Activated naive CD8-positive, alpha-beta T cell (primary cell): ENCODE measurements around the gene ARSA.

ENCODE experiments used
- H3K27ac Mint-ChIP-seq: one replicate; pipeline ENCODE4 v1.8.0; 2021; ENCODE audit warnings: mixed read lengths
- H3K27me3 Mint-ChIP-seq: one replicate; pipeline ENCODE4 v1.8.0; 2021; ENCODE audit warnings: mixed read lengths
- H3K36me3 Mint-ChIP-seq: one replicate; pipeline ENCODE4 v1.8.0; 2021; ENCODE audit warnings: mixed read lengths
- H3K4me1 Mint-ChIP-seq: one replicate; pipeline ENCODE4 v1.8.0; 2021; ENCODE audit warnings: low read depth, mixed read lengths
- H3K4me3 Mint-ChIP-seq: one replicate; pipeline ENCODE4 v1.8.0; 2021; ENCODE audit warnings: mild to moderate bottlenecking, mixed read lengths
- H3K9me3 Mint-ChIP-seq: one replicate; pipeline ENCODE4 v1.8.0; 2021; ENCODE audit warnings: low read depth, mixed read lengths

The ARSA gene

GRCh38 chr22:50605002-50605612 is 22.8 kb downstream of the ARSA start:
- H3K36me3 Mint-ChIP-seq = no peaks in the 10 kb centered on the region
- H3K4me3 Mint-ChIP-seq = no peak overlapping the region
- peaks cover 17% of the 10 kb centered on the region for H3K27me3 Mint-ChIP-seq
- H3K4me1 Mint-ChIP-seq = peaks cover 11% of the 10 kb centered on the region
- H3K9me3 Mint-ChIP-seq = no peaks in the 10 kb centered on the region
- no peak overlapping the region for H3K27ac Mint-ChIP-seq

GRCh38 chr22:50604256-50605001 is 23.5 kb downstream of the ARSA start:
- Mint-ChIP-seq H3K4me1 (peaks cover 15% of the 10 kb centered on the region), H3K27me3 (peaks cover 21% of the 10 kb centered on the region), H3K9me3 (no peaks in the 10 kb centered on the region), H3K27ac (no peak overlapping the region), H3K4me3 (no peak overlapping the region), H3K36me3 (no peaks in the 10 kb centered on the region)

GRCh38 chr22:50603511-50604255 is 24.3 kb downstream of the ARSA start:
- Mint-ChIP-seq H3K36me3 (no peaks in the 10 kb centered on the region), H3K9me3 (no peaks in the 10 kb centered on the region)

GRCh38 chr22:50602338-50602700 is 25.6 kb downstream of the ARSA start:
- Mint-ChIP-seq H3K27ac (no peak overlapping the region), H3K27me3 (peaks cover 20% of the 10 kb centered on the region), H3K9me3 (no peaks in the 10 kb centered on the region)

More at GRCh38 chr22:50603511-50604255, 24.3 kb downstream of the ARSA start:
- peaks cover 21% of the 10 kb centered on the region for H3K27me3 Mint-ChIP-seq
- no peak overlapping the region for H3K27ac Mint-ChIP-seq
- H3K4me1 Mint-ChIP-seq = peaks cover 15% of the 10 kb centered on the region
- H3K4me3 Mint-ChIP-seq = no peak overlapping the region

GRCh38 chr22:50601669-50602337 is 26.1 kb downstream of the ARSA start:
- no peaks in the 10 kb centered on the region for H3K9me3 Mint-ChIP-seq

More at GRCh38 chr22:50602338-50602700, 25.6 kb downstream of the ARSA start:
- Mint-ChIP-seq H3K4me3 (peak overlapping the region; percentile 77), H3K36me3 (peaks cover 2% of the 10 kb centered on the region), H3K4me1 (peaks cover 15% of the 10 kb centered on the region)

GRCh38 chr22:50600967-50601668 is 26.8 kb downstream of the ARSA start:
- peaks cover 19% of the 10 kb centered on the region for H3K27me3 Mint-ChIP-seq
- H3K27ac Mint-ChIP-seq = no peak overlapping the region
- H3K4me3 Mint-ChIP-seq = peak overlapping the region; percentile 77
- peaks cover 15% of the 10 kb centered on the region for H3K4me1 Mint-ChIP-seq
- H3K36me3 Mint-ChIP-seq = peaks cover 8% of the 10 kb centered on the region
- H3K9me3 Mint-ChIP-seq = no peaks in the 10 kb centered on the region

More at GRCh38 chr22:50601669-50602337, 26.1 kb downstream of the ARSA start:
- Mint-ChIP-seq H3K27ac (no peak overlapping the region), H3K27me3 (peaks cover 19% of the 10 kb centered on the region), H3K4me1 (peaks cover 15% of the 10 kb centered on the region), H3K4me3 (peak overlapping the region; percentile 77), H3K36me3 (peaks cover 5% of the 10 kb centered on the region)

GRCh38 chr22:50600538-50600937 is 27.4 kb downstream of the ARSA start, which contains the start of gene MAPK8IP2:
Gene MAPK8IP2, plus strand, starts transcription at chr22:50600793. Its CDS starts 26 bp downstream, at chr22:50600819.
- Mint-ChIP-seq H3K27me3 (peaks cover 19% of the 10 kb centered on the region), H3K4me3 (peak within 1 kb of the TSS; percentile 77), H3K9me3 (no peaks in the 10 kb centered on the region), H3K36me3 (peaks cover 8% of the 10 kb centered on the region), H3K4me1 (peaks cover 15% of the 10 kb centered on the region), H3K27ac (no peak within 1 kb of the TSS)

- Mint-ChIP-seq H3K27ac (no peak overlapping the region), H3K4me1 (peaks cover 15% of the 10 kb centered on the region), H3K9me3 (no peaks in the 10 kb centered on the region), H3K36me3 (peaks cover 8% of the 10 kb centered on the region), H3K4me3 (peak overlapping the region; percentile 74), H3K27me3 (peaks cover 19% of the 10 kb centered on the region)
Measured at GRCh38 chr22:50599816-50600455, 28.0 kb downstream of the ARSA start.

GRCh38 chr22:50597097-50597496 is 30.9 kb downstream of the ARSA start:
- no peaks in the 10 kb centered on the region for H3K9me3 Mint-ChIP-seq
- no peak overlapping the region for H3K27ac Mint-ChIP-seq
- peaks cover 11% of the 10 kb centered on the region for H3K27me3 Mint-ChIP-seq
- H3K36me3 Mint-ChIP-seq = peaks cover 8% of the 10 kb centered on the region
- H3K4me3 Mint-ChIP-seq = no peak overlapping the region
- H3K4me1 Mint-ChIP-seq = peaks cover 9% of the 10 kb centered on the region

GRCh38 chr22:50595189-50595588 is 32.8 kb downstream of the ARSA start:
- H3K4me1 Mint-ChIP-seq = peaks cover 4% of the 10 kb centered on the region
- H3K9me3 Mint-ChIP-seq = no peaks in the 10 kb centered on the region
- H3K27me3 Mint-ChIP-seq = peaks cover 5% of the 10 kb centered on the region
- H3K4me3 Mint-ChIP-seq = no peak overlapping the region
- no peak overlapping the region for H3K27ac Mint-ChIP-seq
- H3K36me3 Mint-ChIP-seq = peaks cover 8% of the 10 kb centered on the region

GRCh38 chr22:50587407-50587806 is 40.5 kb downstream of the ARSA start:
- no peaks in the 10 kb centered on the region for H3K36me3 Mint-ChIP-seq
- peaks cover 9% of the 10 kb centered on the region for H3K4me1 Mint-ChIP-seq
- H3K27ac Mint-ChIP-seq = no peak overlapping the region
- no peak overlapping the region for H3K4me3 Mint-ChIP-seq
- no peaks in the 10 kb centered on the region for H3K9me3 Mint-ChIP-seq
- no peaks in the 10 kb centered on the region for H3K27me3 Mint-ChIP-seq

- Mint-ChIP-seq H3K27me3 (no peaks in the 10 kb centered on the region), H3K27ac (no peak overlapping the region), H3K9me3 (no peaks in the 10 kb centered on the region), H3K4me3 (no peak overlapping the region), H3K4me1 (peaks cover 12% of the 10 kb centered on the region), H3K36me3 (no peaks in the 10 kb centered on the region)
Measured at GRCh38 chr22:50586416-50586815, 41.5 kb downstream of the ARSA start.

GRCh38 chr22:50585781-50586180 is 42.2 kb downstream of the ARSA start:
- Mint-ChIP-seq H3K27ac (no peak overlapping the region), H3K4me3 (no peak overlapping the region), H3K27me3 (no peaks in the 10 kb centered on the region), H3K4me1 (peaks cover 13% of the 10 kb centered on the region), H3K36me3 (no peaks in the 10 kb centered on the region), H3K9me3 (no peaks in the 10 kb centered on the region)

- Mint-ChIP-seq H3K4me1 (peaks cover 14% of the 10 kb centered on the region), H3K4me3 (no peak overlapping the region), H3K27me3 (no peaks in the 10 kb centered on the region), H3K27ac (no peak overlapping the region), H3K9me3 (no peaks in the 10 kb centered on the region), H3K36me3 (no peaks in the 10 kb centered on the region)
Measured at GRCh38 chr22:50585238-50585637, 42.7 kb downstream of the ARSA start.
